Panc1 (cell line): ENCODE measurements around the gene NHS. TPM values are rescaled to one million over a fixed set of nuclear protein-coding genes. Genes with fewer than 3 reads are reported as not detected.

Experiments used
- ATAC-seq: fragments of 200-7000 bp; cut with Tn5 transposase; 2 replicates; pipeline ENCODE4 v1.9.1; 2020; ENCODE audit warnings: mild to moderate bottlenecking, moderate library complexity
- BruUV-seq: library from RNA; stranded (reverse); fragments of 400-500 nt; replicated peaks from 2 replicates; lab custom pipeline; 2021; lab: Mats Ljungman, UMichigan
- CTCF ChIA-PET: fragments of 300-600 bp; sonication (Branson Sonifier 250); formaldehyde crosslinking; loops from one replicate; lab custom pipeline; 2022; ENCODE audit warnings: antibody characterized with exemption; lab: Charles Lee
- POLR2A ChIA-PET: fragments of 300-600 bp; sonication (Branson Sonifier 250); formaldehyde crosslinking; loops from one replicate; lab custom pipeline; 2022; ENCODE audit warnings: antibody characterized with exemption; lab: Charles Lee
- DNase-seq: peaks from one replicate; pipeline ENCODE4 v3.0.0-alpha.2; 2010; ENCODE audit warnings: low read depth, low spot score
- H3K27ac ChIP-seq: 2 replicates; pipeline ENCODE4 v1.5.1; 2011; ENCODE audit warnings: mild to moderate bottlenecking, low read length, inconsistent platforms
- H3K27me3 ChIP-seq: fragments of 200-500 bp; sonication (Bioruptor generic); 2 replicates; pipeline ENCODE4 v1.6.0; 2014; ENCODE audit warnings: low read length, inconsistent platforms; ENCODE audit not compliant: control insufficient read depth, insufficient read depth
- H3K36me3 ChIP-seq: fragments of 200-500 bp; sonication (Bioruptor generic); 2 replicates; pipeline ENCODE4 v1.5.1; 2014; ENCODE audit warnings: inconsistent platforms, mild to moderate bottlenecking, low read length, moderate library complexity; ENCODE audit not compliant: control insufficient read depth, insufficient read depth
- H3K4me1 ChIP-seq: 2 replicates; pipeline ENCODE4 v1.5.1; 2011; ENCODE audit warnings: inconsistent platforms, mild to moderate bottlenecking, low read length, moderate library complexity; ENCODE audit not compliant: control insufficient read depth, insufficient read depth
- H3K4me3 ChIP-seq, 2 experiments: 2 replicates each; pipeline ENCODE4 v1.5.1; 2011 to 2012; ENCODE audit warnings: low read depth in 2 of 2, low read length in 2 of 2, mild to moderate bottlenecking in 2 of 2, inconsistent platforms in 1 of 2, moderate library complexity in 1 of 2
- H3K9me3 ChIP-seq: fragments of 200-500 bp; sonication (Bioruptor generic); 2 replicates; pipeline ENCODE4 v1.5.1; 2014; ENCODE audit warnings: low read depth, mild to moderate bottlenecking, inconsistent platforms, low read length, moderate library complexity; ENCODE audit not compliant: control insufficient read depth, insufficient read depth
- POLR2AphosphoS5 ChIP-seq: IDR thresholded peaks from 2 replicates; pipeline ENCODE4 v1.6.1; 2012; ENCODE audit warnings: mild to moderate bottlenecking, low read depth, low read length, moderate library complexity
- SIN3A ChIP-seq: IDR thresholded peaks from 2 replicates; pipeline ENCODE4 v1.6.1; 2012; ENCODE audit warnings: low read depth, mild to moderate bottlenecking, low read length, moderate library complexity, borderline replicate concordance; ENCODE audit not compliant: insufficient read depth
- TCF7L2 ChIP-seq: IDR thresholded peaks from 2 replicates; pipeline ENCODE4 v1.6.1; 2011; ENCODE audit warnings: mild to moderate bottlenecking, low read depth, low read length, inconsistent platforms
- in situ Hi-C: cut with HindIII; loops from 2 replicates; pipeline ENCODE4 v1.10.0; 2016; ENCODE audit warnings: low sequenced_read_pairs, low pct_unique_long_range_greater_than_20kb
- intact Hi-C: fragments of 100-400 bp; cut with micrococcal nuclease; formaldehyde crosslinking; loops from one replicate; pipeline ENCODE4 v1.10.0; 2022; ENCODE audit not compliant: unreplicated experiment
- total RNA-seq: library from RNA; stranded (reverse); gene quantifications from one replicate; pipeline ENCODE4 v1.2.1, GENCODE V29; 2021; ENCODE audit not compliant: unreplicated experiment
- TF ChIP-seq, protein P1 (sequence below), 2 experiments: IDR thresholded peaks; 2 replicates each; pipeline ENCODE4 v1.6.1; 2011 to 2012; ENCODE audit warnings: low read depth in 2 of 2, control low read depth in 1 of 2, low read length in 1 of 2, mild to moderate bottlenecking in 1 of 2, moderate library complexity in 1 of 2; ENCODE audit not compliant: insufficient read depth in 1 of 2
- TF ChIP-seq, protein P2 (sequence below): fragments of 450-650 bp; IDR thresholded peaks from 2 replicates; pipeline ENCODE4 v1.5.1; 2017; ENCODE audit warnings: mild to moderate bottlenecking

The NHS gene
- total RNA-seq, 1 experiment from 2014 or later: 0.80 TPM

DNA sequence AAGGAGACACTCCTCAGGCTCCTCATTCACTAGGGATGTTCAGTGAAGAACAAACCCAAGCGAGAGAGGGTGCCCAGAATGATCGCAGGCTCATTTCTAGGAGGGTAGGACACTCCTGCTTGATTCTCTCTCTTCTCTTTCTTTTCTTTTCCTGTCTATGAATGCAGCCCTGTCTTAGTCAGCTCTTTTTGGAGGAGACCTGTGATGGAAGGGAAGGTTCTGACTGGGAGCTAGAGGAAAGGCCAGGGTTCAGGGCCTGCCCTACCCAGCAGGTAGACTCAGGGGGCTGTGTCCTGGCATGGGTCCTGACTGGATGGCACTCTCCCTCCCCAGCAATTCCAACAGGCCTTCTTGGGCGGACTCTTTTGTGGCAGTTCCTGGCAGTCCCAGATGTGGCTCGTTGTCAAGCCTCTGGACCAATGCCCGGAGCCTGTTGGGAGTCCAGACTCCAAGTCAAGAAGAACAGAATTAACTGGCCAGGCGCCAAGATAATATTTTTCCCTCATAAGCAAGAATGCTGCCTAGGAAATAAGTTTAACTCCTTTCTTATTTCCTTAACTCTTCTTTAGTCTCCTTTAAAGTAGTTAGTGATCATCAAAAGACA is 222.9 kb downstream of the NHS start:
- no TSS peak for BruUV-seq
- no peak for ATAC-seq
- Histone ChIP-seq H3K9me3 (no peaks in the 10 kb centered on the region), H3K4me3 (no peak overlapping the region), H3K36me3 (no peaks in the 10 kb centered on the region), H3K4me1 (no peaks in the 10 kb centered on the region), H3K27me3 (no peaks in the 10 kb centered on the region; the same call in 1 of the 2 replicates), H3K27ac (no peak overlapping the region)
- intact Hi-C loops (no loop called here), in situ Hi-C loops (no loop called here)
- TF ChIP-seq, protein P1, sequence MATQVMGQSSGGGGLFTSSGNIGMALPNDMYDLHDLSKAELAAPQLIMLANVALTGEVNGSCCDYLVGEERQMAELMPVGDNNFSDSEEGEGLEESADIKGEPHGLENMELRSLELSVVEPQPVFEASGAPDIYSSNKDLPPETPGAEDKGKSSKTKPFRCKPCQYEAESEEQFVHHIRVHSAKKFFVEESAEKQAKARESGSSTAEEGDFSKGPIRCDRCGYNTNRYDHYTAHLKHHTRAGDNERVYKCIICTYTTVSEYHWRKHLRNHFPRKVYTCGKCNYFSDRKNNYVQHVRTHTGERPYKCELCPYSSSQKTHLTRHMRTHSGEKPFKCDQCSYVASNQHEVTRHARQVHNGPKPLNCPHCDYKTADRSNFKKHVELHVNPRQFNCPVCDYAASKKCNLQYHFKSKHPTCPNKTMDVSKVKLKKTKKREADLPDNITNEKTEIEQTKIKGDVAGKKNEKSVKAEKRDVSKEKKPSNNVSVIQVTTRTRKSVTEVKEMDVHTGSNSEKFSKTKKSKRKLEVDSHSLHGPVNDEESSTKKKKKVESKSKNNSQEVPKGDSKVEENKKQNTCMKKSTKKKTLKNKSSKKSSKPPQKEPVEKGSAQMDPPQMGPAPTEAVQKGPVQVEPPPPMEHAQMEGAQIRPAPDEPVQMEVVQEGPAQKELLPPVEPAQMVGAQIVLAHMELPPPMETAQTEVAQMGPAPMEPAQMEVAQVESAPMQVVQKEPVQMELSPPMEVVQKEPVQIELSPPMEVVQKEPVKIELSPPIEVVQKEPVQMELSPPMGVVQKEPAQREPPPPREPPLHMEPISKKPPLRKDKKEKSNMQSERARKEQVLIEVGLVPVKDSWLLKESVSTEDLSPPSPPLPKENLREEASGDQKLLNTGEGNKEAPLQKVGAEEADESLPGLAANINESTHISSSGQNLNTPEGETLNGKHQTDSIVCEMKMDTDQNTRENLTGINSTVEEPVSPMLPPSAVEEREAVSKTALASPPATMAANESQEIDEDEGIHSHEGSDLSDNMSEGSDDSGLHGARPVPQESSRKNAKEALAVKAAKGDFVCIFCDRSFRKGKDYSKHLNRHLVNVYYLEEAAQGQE (IDR thresholded peaks at IDR 0.05; ENCODE audit: insufficient read depth in 1 of 2, low read depth in 2 of 2, low read length in 1 of 2): no peak
- no peak for TF ChIP-seq POLR2AphosphoS5
- TF ChIP-seq SIN3A: no peak
- TF ChIP-seq TCF7L2: no peak
- TF ChIP-seq, protein P2, sequence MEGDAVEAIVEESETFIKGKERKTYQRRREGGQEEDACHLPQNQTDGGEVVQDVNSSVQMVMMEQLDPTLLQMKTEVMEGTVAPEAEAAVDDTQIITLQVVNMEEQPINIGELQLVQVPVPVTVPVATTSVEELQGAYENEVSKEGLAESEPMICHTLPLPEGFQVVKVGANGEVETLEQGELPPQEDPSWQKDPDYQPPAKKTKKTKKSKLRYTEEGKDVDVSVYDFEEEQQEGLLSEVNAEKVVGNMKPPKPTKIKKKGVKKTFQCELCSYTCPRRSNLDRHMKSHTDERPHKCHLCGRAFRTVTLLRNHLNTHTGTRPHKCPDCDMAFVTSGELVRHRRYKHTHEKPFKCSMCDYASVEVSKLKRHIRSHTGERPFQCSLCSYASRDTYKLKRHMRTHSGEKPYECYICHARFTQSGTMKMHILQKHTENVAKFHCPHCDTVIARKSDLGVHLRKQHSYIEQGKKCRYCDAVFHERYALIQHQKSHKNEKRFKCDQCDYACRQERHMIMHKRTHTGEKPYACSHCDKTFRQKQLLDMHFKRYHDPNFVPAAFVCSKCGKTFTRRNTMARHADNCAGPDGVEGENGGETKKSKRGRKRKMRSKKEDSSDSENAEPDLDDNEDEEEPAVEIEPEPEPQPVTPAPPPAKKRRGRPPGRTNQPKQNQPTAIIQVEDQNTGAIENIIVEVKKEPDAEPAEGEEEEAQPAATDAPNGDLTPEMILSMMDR: no peak
- ChIA-PET CTCF (no interaction called here), POLR2A (interaction anchor here (0.6 kb wide), 1 partner anchor 351 kb away, joined by 4 read pairs; no protein-coding TSS in a partner anchor)
- no peak for DNase-seq

DNA sequence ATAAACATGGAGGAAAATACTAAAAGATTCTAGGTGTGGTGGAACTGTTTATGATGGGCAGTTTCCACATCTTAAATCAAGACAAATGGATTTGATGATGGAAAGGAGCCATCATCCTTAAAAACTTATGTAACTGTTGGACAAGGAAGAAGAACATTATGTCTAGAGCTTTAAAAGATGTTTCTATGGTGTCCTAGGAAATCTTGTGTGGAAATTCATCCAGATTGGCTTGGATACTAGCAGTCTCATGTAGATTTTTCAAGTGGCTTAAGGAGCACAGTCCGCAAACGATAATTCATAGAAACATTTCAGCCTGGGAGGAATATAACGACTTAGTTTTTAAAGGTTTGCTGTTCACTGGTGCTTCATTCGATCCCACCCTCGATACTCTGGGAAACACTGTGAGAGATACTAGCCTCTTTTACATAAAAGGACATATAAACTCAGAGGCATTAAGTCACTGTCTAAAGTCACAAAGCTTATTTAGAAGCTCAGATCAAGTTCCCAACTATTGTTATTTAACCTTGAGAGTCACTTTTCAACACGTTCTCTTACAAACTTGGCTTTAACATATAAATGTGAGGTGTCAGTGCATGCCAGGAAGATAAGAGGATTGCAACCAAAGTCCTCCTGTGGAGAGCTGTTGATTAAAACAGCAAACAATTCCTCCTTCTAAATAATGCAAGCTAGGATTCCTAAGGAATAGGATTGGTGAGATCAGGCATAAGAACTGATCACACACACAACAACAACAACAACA is 226.6 kb downstream of the NHS start:
- Histone ChIP-seq H3K27ac (no peak overlapping the region), H3K36me3 (no peaks in the 10 kb centered on the region), H3K4me1 (no peaks in the 10 kb centered on the region), H3K27me3 (no peaks in the 10 kb centered on the region), H3K9me3 (no peaks in the 10 kb centered on the region), H3K4me3 (no peak overlapping the region)
- CTCF ChIA-PET: no interaction called here
- ATAC-seq: no peak
- no peak for DNase-seq
- BruUV-seq: no TSS peak
- intact Hi-C loops (no loop called here), in situ Hi-C loops (no loop called here)
- TF ChIP-seq SIN3A (no peak), POLR2AphosphoS5 (no peak), TCF7L2 (no peak)
- TF ChIP-seq, protein P2: no peak
- TF ChIP-seq, protein P1 (IDR thresholded peaks at IDR 0.05; ENCODE audit: insufficient read depth in 1 of 2, low read depth in 2 of 2, low read length in 1 of 2): no peak
- POLR2A ChIA-PET: no interaction called here
